PFSK-1 (cell line): ENCODE results near the gene MN1.

ENCODE experiments used
- POLR2AphosphoS5 ChIP-seq: IDR thresholded peaks from 2 replicates; pipeline ENCODE4 v1.6.1; 2012; ENCODE audit warnings: low read depth, mild to moderate bottlenecking, control low read depth, low read length, moderate library complexity
- TAF1 ChIP-seq: IDR thresholded peaks from 2 replicates; pipeline ENCODE4 v1.6.1; 2012; ENCODE audit warnings: low read length, control low read depth, borderline replicate concordance; ENCODE audit not compliant: insufficient read depth

- TF ChIP-seq TAF1 (no peak), POLR2AphosphoS5 (no peak)
Measured at GRCh38 chr22:27786965-27787364, 14.6 kb downstream of the MN1 start.
